ENCODE data around the gene STX1A.

The STX1A gene

GRCh38 chr7:73650524-73650923, 68.9 kb downstream of the STX1A start:
- TF ChIP-seq, protein P1, sequence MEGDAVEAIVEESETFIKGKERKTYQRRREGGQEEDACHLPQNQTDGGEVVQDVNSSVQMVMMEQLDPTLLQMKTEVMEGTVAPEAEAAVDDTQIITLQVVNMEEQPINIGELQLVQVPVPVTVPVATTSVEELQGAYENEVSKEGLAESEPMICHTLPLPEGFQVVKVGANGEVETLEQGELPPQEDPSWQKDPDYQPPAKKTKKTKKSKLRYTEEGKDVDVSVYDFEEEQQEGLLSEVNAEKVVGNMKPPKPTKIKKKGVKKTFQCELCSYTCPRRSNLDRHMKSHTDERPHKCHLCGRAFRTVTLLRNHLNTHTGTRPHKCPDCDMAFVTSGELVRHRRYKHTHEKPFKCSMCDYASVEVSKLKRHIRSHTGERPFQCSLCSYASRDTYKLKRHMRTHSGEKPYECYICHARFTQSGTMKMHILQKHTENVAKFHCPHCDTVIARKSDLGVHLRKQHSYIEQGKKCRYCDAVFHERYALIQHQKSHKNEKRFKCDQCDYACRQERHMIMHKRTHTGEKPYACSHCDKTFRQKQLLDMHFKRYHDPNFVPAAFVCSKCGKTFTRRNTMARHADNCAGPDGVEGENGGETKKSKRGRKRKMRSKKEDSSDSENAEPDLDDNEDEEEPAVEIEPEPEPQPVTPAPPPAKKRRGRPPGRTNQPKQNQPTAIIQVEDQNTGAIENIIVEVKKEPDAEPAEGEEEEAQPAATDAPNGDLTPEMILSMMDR (conservative IDR thresholded peaks at IDR 0.05), result no peak

DNA sequence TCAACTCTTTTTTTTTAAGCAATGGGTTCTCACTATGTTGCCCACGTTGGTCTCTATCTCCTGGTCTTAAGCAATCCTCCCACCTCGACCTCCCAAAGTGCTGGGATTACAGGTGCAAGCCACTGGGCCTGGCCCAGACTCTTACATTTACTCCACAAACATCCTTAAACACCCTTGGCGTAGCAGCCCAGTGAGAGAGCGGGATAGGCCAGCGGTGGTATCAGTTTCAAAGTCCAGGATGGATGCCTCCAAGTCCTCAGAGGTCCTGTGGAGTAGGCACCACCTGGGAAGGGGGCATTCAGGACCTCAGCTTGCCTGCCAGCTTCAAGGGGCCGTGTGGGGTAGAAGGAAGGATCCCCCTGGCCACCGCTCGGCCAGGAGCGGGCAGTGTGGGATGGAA, 69.9 kb downstream of the STX1A start:
- no peak overlapping the region for H3K27ac ChIP-seq
- TF ChIP-seq, protein P1 (conservative IDR thresholded peaks at IDR 0.05), result no peak

More at GRCh38 chr7:73650524-73650923, 68.9 kb downstream of the STX1A start:
- H3K27ac ChIP-seq, result no peak overlapping the region
